Measurements from ENCODE around the gene CHPF2. TPM values are rescaled to one million over a fixed set of nuclear protein-coding genes. Genes with fewer than 3 reads are reported as not detected.

The CHPF2 gene
- total RNA-seq, 1 experiment from 2014 or later: 123 TPM

GRCh38 chr7:151233804-151234203 is 1.5 kb downstream of the CHPF2 start:
- no peak for DNase-seq (ENCODE audit: low read depth)

GRCh38 chr7:151235091-151235787 is 3.0 kb downstream of the CHPF2 start:
- no peak for DNase-seq (ENCODE audit: low read depth)

GRCh38 chr7:151236406-151236805 is 4.1 kb downstream of the CHPF2 start:
- no peak for DNase-seq (ENCODE audit: low read depth)

GRCh38 chr7:151237244-151238189 is 5.2 kb downstream of the CHPF2 start:
- no peak for DNase-seq (ENCODE audit: low read depth)

GRCh38 chr7:151238190-151238810 is 6.0 kb downstream of the CHPF2 start:
- no peak for DNase-seq (ENCODE audit: low read depth)

- DNase-seq (ENCODE audit: low read depth): no peak
Measured at GRCh38 chr7:151238924-151239836, 6.9 kb downstream of the CHPF2 start.

GRCh38 chr7:151239837-151240459 is 7.7 kb downstream of the CHPF2 start:
- DNase-seq (ENCODE audit: low read depth): no peak

GRCh38 chr7:151240536-151240935 is 8.3 kb downstream of the CHPF2 start:
- DNase-seq (ENCODE audit: low read depth): no peak

GRCh38 chr7:151240942-151241754 is 8.9 kb downstream of the CHPF2 start:
- DNase-seq (ENCODE audit: low read depth): no peak

- no peak for DNase-seq (ENCODE audit: low read depth)
Measured at GRCh38 chr7:151241755-151242096, 9.4 kb downstream of the CHPF2 start.

- no peak for DNase-seq (ENCODE audit: low read depth)
Measured at GRCh38 chr7:151242159-151243044, 10.1 kb downstream of the CHPF2 start.

GRCh38 chr7:151243045-151243349 is 10.7 kb downstream of the CHPF2 start:
- no peak for DNase-seq (ENCODE audit: low read depth)

- no peak for DNase-seq (ENCODE audit: low read depth)
Measured at GRCh38 chr7:151243408-151244195, 11.3 kb downstream of the CHPF2 start.

GRCh38 chr7:151244196-151244840 is 12.0 kb downstream of the CHPF2 start:
- peak; percentile 70 for DNase-seq (ENCODE audit: low read depth)

- DNase-seq (ENCODE audit: low read depth): no peak
Measured at GRCh38 chr7:151244841-151245346, 12.6 kb downstream of the CHPF2 start.

GRCh38 chr7:151245360-151246101 is 13.2 kb downstream of the CHPF2 start:
- peak; percentile 31 for DNase-seq (ENCODE audit: low read depth)

All from LHCN-M2 (cell line).